Brain pericyte (primary cell): Measurements from ENCODE around the gene MTERF1.

Source experiments
- DNase-seq: peaks from one replicate; pipeline ENCODE4 v3.0.0-alpha.2; 2012; ENCODE audit warnings: low read depth, low spot score

MTERF1 gene

GRCh38 chr7:91835826-91836368, 44.6 kb downstream of the MTERF1 start:
- no peak for DNase-seq

- DNase-seq = no peak
Observed at GRCh38 chr7:91835091-91835825, 45.2 kb downstream of the MTERF1 start.

- no peak for DNase-seq
Observed at GRCh38 chr7:91832493-91833045, 47.9 kb downstream of the MTERF1 start.

- DNase-seq = no peak
Observed at GRCh38 chr7:91827169-91827568, 53.3 kb downstream of the MTERF1 start.

- DNase-seq = no peak
Observed at GRCh38 chr7:91826377-91826776, 54.1 kb downstream of the MTERF1 start.

GRCh38 chr7:91824201-91824600, 56.3 kb downstream of the MTERF1 start:
- no peak for DNase-seq
